Erythroblast (primary cell): ENCODE data around the gene CORO6.

Experiments
- DNase-seq, 2 experiments: peaks; one replicate each; lab custom pipeline; 2025; lab: John Stamatoyannopoulos, UW
- GATA1 ChIP-seq: IDR thresholded peaks from 2 replicates; pipeline ENCODE4 v1.6.1; 2011; ENCODE audit warnings: low read depth, mild to moderate bottlenecking, control low read depth, low read length, moderate library complexity
- POLR2A ChIP-seq: IDR thresholded peaks from 2 replicates; pipeline ENCODE4 v1.6.1; 2011; ENCODE audit warnings: mild to moderate bottlenecking, low read length

The CORO6 gene

GRCh38 chr17:29588562-29589411, 33.9 kb downstream of the CORO6 start:
- TF ChIP-seq GATA1 (no peak), POLR2A (no peak)
- peak; percentile 47 to 55 for DNase-seq

DNA sequence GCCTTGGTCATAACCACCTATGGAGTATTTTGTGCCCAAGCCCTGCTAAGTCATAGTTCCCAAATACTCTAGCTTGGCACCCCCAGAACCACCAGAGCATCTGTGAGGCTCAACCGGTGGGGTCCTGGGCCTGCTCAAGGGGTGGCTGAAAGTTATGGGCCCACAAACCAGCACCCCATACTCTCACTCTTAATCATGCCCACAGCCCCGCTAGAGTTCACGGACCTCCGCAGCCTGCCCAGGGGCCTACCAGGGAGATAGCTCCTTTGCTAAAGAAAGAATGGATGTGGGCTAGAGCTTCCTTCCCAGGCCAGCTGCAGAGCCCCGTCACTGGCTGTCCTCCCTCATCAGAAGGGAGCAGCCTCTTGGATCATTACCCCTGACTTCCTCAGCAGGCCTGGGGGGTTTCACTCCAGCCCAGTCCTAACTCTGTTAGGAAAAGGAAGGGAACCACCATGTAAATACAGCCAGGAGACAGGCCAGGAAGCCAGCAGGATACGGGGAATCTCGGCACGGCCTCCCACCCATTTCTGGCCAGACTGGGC, 34.6 kb downstream of the CORO6 start:
- no peak for DNase-seq
- no peak for TF ChIP-seq POLR2A
- TF ChIP-seq GATA1 = no peak

- no peak for DNase-seq
- TF ChIP-seq GATA1 (no peak), POLR2A (no peak)
Measured at GRCh38 chr17:29587591-29587990, 35.1 kb downstream of the CORO6 start.

DNA sequence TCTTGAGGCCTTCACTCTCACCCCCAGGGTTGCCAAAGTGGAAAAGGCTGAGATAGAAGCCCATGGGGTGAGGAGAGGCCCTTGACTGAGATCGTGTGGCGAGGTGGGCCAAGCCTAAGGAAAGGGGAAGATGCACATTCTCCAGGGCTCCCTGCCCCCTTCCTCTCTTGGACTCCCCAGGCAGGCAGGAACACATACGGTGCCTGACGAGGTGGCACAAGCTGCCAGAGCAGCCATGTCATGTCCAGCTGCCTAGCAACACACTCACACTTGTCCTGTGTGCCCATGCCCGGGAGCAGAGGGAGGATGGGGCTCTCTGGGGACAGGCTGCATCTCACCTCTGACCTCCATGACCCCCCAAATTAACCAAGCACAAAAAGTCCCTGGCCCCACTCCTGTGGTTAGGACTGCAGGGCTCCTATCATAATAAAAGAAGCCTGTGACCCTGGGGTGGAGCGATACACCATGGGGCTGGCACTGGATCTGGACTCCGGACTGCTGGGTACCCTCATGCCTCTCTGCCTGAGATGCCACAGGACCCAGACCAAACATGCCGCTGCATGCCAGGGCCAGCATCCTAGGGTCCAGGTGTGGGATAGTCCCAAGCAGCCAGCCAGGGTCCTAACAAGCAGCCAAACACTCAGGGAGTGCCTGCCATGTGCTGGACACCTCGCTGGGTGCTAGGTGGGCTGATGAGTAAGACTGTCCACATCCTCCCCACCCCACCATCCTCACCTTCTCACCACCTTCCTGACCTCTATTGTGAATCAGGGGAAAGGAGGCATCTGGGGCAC, 35.8 kb downstream of the CORO6 start:
- TF ChIP-seq GATA1 (no peak), POLR2A (no peak)
- DNase-seq = no peak

- TF ChIP-seq POLR2A = no peak
- no peak for TF ChIP-seq GATA1
- DNase-seq = peak in 1 of 2 experiments; percentile 27
Measured at GRCh38 chr17:29585080-29585751, 37.5 kb downstream of the CORO6 start.

- no peak for TF ChIP-seq POLR2A
- no peak for DNase-seq
Measured at GRCh38 chr17:29584452-29585079, 38.1 kb downstream of the CORO6 start.

GRCh38 chr17:29583324-29584248, 39.1 kb downstream of the CORO6 start:
- no peak for DNase-seq
- TF ChIP-seq GATA1 (no peak), POLR2A (no peak)

DNA sequence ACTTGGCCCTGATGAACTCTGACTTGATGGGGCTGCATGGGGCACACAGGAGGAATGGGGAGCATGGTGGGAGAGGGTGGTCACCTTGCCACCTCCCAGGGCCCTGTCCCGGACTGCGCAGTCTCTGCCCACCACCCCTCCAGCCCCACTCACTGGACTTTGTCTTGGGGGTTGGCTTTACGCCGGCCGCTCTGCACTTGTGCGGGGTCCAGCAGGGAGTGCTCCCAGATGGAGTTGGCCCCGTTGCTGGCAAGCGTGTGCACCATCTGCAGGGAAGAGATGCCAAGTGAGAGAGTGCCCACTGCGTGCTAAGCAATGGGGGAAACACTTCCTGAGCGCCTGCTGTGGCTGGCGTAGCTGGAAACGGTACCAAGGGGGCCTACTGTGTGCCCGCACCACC, 39.9 kb downstream of the CORO6 start:
- no peak for DNase-seq
- no peak for TF ChIP-seq POLR2A
- no peak for TF ChIP-seq GATA1

- TF ChIP-seq POLR2A (no peak), GATA1 (no peak)
- no peak for DNase-seq
Measured at GRCh38 chr17:29582254-29582765, 40.4 kb downstream of the CORO6 start.

- TF ChIP-seq POLR2A = no peak
- TF ChIP-seq GATA1 = no peak
- DNase-seq = no peak
Measured at GRCh38 chr17:29581583-29582253, 41.0 kb downstream of the CORO6 start.
